Fibroblast of lung (primary cell): ENCODE measurements around the gene CD276. TPM values are rescaled to one million over a fixed set of nuclear protein-coding genes. Genes with fewer than 3 reads are reported as not detected.
A peak's percentile ranks its signal among the peaks of the same experiment; 100 is the strongest.
"Not testable (repeated sequence)": the region's sequence is repeated elsewhere in the genome, so short reads cannot be mapped to it uniquely, and the experiment has no call there.

Source experiments
- DNase-seq, 2 donors: peaks; one replicate each; pipeline versions ENCODE4 v3.0.0 to v3.0.0-alpha.2; 2010; ENCODE audit warnings: low read depth in 2 of 2
- H2AFZ ChIP-seq: 2 replicates; pipeline ENCODE4 v1.5.1; 2012; ENCODE audit warnings: low read length, control low read depth, inconsistent platforms
- H3K27ac ChIP-seq: 2 replicates; pipeline ENCODE4 v1.5.1; 2011; ENCODE audit warnings: low read length, control low read depth; ENCODE audit not compliant: insufficient read depth
- H3K27me3 ChIP-seq: 2 replicates; pipeline ENCODE4 v1.5.1; 2011; ENCODE audit warnings: mild to moderate bottlenecking, low read length; ENCODE audit not compliant: control insufficient read depth, insufficient read depth
- H3K36me3 ChIP-seq: 2 replicates; pipeline ENCODE4 v1.5.1; 2011; ENCODE audit warnings: low read length; ENCODE audit not compliant: control insufficient read depth, insufficient read depth
- H3K4me1 ChIP-seq: 2 replicates; pipeline ENCODE4 v1.5.1; 2011; ENCODE audit warnings: low read length; ENCODE audit not compliant: control insufficient read depth, insufficient read depth; ENCODE audit errors: extremely low read depth
- H3K4me2 ChIP-seq: 2 replicates; pipeline ENCODE4 v1.5.1; 2011; ENCODE audit warnings: low read length, control low read depth; ENCODE audit not compliant: insufficient read depth; ENCODE audit errors: extremely low read depth
- H3K4me3 ChIP-seq, 4 experiments: fragments of 200-600 bp in 1 of 4; sonication (generic) in 1 of 4; replicated peaks in 1 of 4; 2 replicates each; pipeline ENCODE4 v1.5.1; 2011 to 2016; ENCODE audit warnings: low read length in 4 of 4, low read depth in 3 of 4, mild to moderate bottlenecking in 3 of 4, control low read depth in 2 of 4, inconsistent platforms in 1 of 4, mixed read lengths in 1 of 4; ENCODE audit not compliant: insufficient read depth in 1 of 4; ENCODE audit errors: control extremely low read depth in 1 of 4
- H3K79me2 ChIP-seq: 2 replicates; pipeline ENCODE4 v1.5.1; 2012; ENCODE audit warnings: mild to moderate bottlenecking, low read length, inconsistent platforms; ENCODE audit not compliant: control insufficient read depth, insufficient read depth
- H3K9ac ChIP-seq: 2 replicates; pipeline ENCODE4 v1.5.1; 2011; ENCODE audit warnings: mild to moderate bottlenecking, low read length, control low read depth; ENCODE audit not compliant: insufficient read depth
- H3K9me3 ChIP-seq: 2 replicates; pipeline ENCODE4 v1.5.1; 2012; ENCODE audit warnings: low read depth, low read length; ENCODE audit not compliant: control insufficient read depth, insufficient read depth
- H4K20me1 ChIP-seq: 2 replicates; pipeline ENCODE4 v1.5.1; 2011; ENCODE audit warnings: low read length; ENCODE audit not compliant: control insufficient read depth, insufficient read depth; ENCODE audit errors: extremely low read depth
- CTCF ChIP-seq, 2 donors: IDR thresholded peaks in 1 of 2; conservative IDR thresholded peaks in 1 of 2; 1 replicate in 1 of 2; 2 replicates in 1 of 2; pipeline ENCODE4 v1.5.1; 2011 to 2012; ENCODE audit warnings: low read length in 2 of 2, control low read depth in 1 of 2, inconsistent platforms in 1 of 2, low read depth in 1 of 2, mild to moderate bottlenecking in 1 of 2
- EZH2 ChIP-seq: IDR thresholded peaks from 2 replicates; pipeline ENCODE4 v1.5.1; 2012; ENCODE audit warnings: low read length, control low read depth, mild to moderate bottlenecking; ENCODE audit errors: missing control alignments
- polyA plus RNA-seq, 2 donors: library from polyadenylated mRNA; depleted of rRNA in 1 of 2; stranded (reverse) in 1 of 2; unstranded in 1 of 2; fragments of >200 nt; gene quantifications; 2 replicates each; pipeline ENCODE4 v1.2.1, GENCODE V29; 2011 to 2012; ENCODE audit warnings: missing spikeins in 1 of 2
- total RNA-seq: library from RNA; depleted of rRNA; stranded (reverse); fragments of >200 nt; gene quantifications from 2 replicates; pipeline ENCODE4 v1.2.1, GENCODE V29; 2014

CD276 gene
- total and polyA plus RNA-seq, 2 donors (not counting 1 experiment from before 2014, with no cell fraction given), result 88.5 to 103 TPM

GRCh38 chr15:73723191-73723590 lies 39.0 kb downstream of the CD276 start:
- Histone ChIP-seq H3K27ac (no peak overlapping the region), H4K20me1 (no peaks in the 10 kb centered on the region), H2AFZ (no peak overlapping the region), H3K79me2 (no peaks in the 10 kb centered on the region), H3K4me1 (no peaks in the 10 kb centered on the region), H3K9me3 (no peaks in the 10 kb centered on the region), H3K4me2 (no peak overlapping the region), H3K4me3 (no peak overlapping the region), H3K9ac (no peak overlapping the region), H3K36me3 (no peaks in the 10 kb centered on the region), H3K27me3 (peaks cover 15% of the 10 kb centered on the region)
- no peak for DNase-seq
- no peak for TF ChIP-seq CTCF (conservative IDR thresholded peaks at IDR 0.05 in 1 of 2, IDR thresholded peaks at IDR 0.05 in 1 of 2; ENCODE audit: low read depth in 1 of 2, low read length in 2 of 2)
- no peak for TF ChIP-seq EZH2

- no peak overlapping the region for H3K4me3 ChIP-seq
- H3K9ac ChIP-seq, result no peak overlapping the region
- H3K4me1 ChIP-seq, result no peaks in the 10 kb centered on the region
- no peak for DNase-seq
- H3K27me3 ChIP-seq, result peaks cover 15% of the 10 kb centered on the region
- H3K4me2 ChIP-seq, result no peak overlapping the region
- no peaks in the 10 kb centered on the region for H3K79me2 ChIP-seq
- TF ChIP-seq CTCF (conservative IDR thresholded peaks at IDR 0.05 in 1 of 2, IDR thresholded peaks at IDR 0.05 in 1 of 2; ENCODE audit: low read depth in 1 of 2, low read length in 2 of 2) (no peak), EZH2 (no peak)
- no peak overlapping the region for H2AFZ ChIP-seq
- no peaks in the 10 kb centered on the region for H4K20me1 ChIP-seq
- no peaks in the 10 kb centered on the region for H3K36me3 ChIP-seq
- H3K9me3 ChIP-seq, result no peaks in the 10 kb centered on the region
- no peak overlapping the region for H3K27ac ChIP-seq
Observed at GRCh38 chr15:73724212-73724611, 40.0 kb downstream of the CD276 start.

GRCh38 chr15:73727330-73727976 lies 43.3 kb downstream of the CD276 start:
- H3K4me1 ChIP-seq, result no peaks in the 10 kb centered on the region
- H3K27me3 ChIP-seq, result peaks cover 14% of the 10 kb centered on the region
- H4K20me1 ChIP-seq, result no peaks in the 10 kb centered on the region
- H3K9me3 ChIP-seq, result no peaks in the 10 kb centered on the region
- H3K79me2 ChIP-seq, result no peaks in the 10 kb centered on the region
- H3K27ac ChIP-seq, result no peak overlapping the region
- no peak overlapping the region for H3K4me3 ChIP-seq
- TF ChIP-seq EZH2 (no peak), CTCF (conservative IDR thresholded peaks at IDR 0.05 in 1 of 2, IDR thresholded peaks at IDR 0.05 in 1 of 2; ENCODE audit: low read depth in 1 of 2, low read length in 2 of 2) (no peak)
- H3K4me2 ChIP-seq, result no peak overlapping the region
- H2AFZ ChIP-seq, result no peak overlapping the region
- no peak overlapping the region for H3K9ac ChIP-seq
- DNase-seq, result peak in 1 of 2 donors; percentile 92
- H3K36me3 ChIP-seq, result no peaks in the 10 kb centered on the region

- not testable (repeated sequence) for H3K36me3 ChIP-seq, H3K27me3 ChIP-seq, H3K9me3 ChIP-seq, H3K79me2 ChIP-seq, H4K20me1 ChIP-seq, H3K4me1 ChIP-seq, H3K4me3 ChIP-seq, H3K4me2 ChIP-seq, H3K9ac ChIP-seq, H3K27ac ChIP-seq, DNase-seq, H2AFZ ChIP-seq
Observed at GRCh38 chr15:73732051-73732450, 47.9 kb downstream of the CD276 start.
